A673 (cell line): ENCODE measurements around the gene GPR39.

ENCODE experiments used
- CTCF ChIP-seq: fragments of 300-800, 200-600 bp; sonication (generic); conservative IDR thresholded peaks from 2 replicates; pipeline ENCODE4 v1.5.1; 2017; ENCODE audit warnings: low read depth, mild to moderate bottlenecking, antibody characterized with exemption, low read length, moderate library complexity, mixed read lengths
- EZH2 ChIP-seq: fragments of 200-600 bp; sonication (generic); IDR thresholded peaks from 2 replicates; pipeline ENCODE4 v1.6.1; 2017; ENCODE audit warnings: borderline replicate concordance, low read depth, mild to moderate bottlenecking, mixed read lengths, antibody characterized with exemption, low read length; ENCODE audit not compliant: poor library complexity, severe bottlenecking

- TF ChIP-seq EZH2 = no peak
- no peak for TF ChIP-seq CTCF
Measured at GRCh38 chr2:132477962-132478361, 61.4 kb downstream of the GPR39 start.
